Measurements from ENCODE around the gene XPO6. TPM values are rescaled to one million over a fixed set of nuclear protein-coding genes. Genes with fewer than 3 reads are reported as not detected.

Gene XPO6
- total RNA-seq, 1 experiment from 2014 or later = 98.1 TPM

DNA sequence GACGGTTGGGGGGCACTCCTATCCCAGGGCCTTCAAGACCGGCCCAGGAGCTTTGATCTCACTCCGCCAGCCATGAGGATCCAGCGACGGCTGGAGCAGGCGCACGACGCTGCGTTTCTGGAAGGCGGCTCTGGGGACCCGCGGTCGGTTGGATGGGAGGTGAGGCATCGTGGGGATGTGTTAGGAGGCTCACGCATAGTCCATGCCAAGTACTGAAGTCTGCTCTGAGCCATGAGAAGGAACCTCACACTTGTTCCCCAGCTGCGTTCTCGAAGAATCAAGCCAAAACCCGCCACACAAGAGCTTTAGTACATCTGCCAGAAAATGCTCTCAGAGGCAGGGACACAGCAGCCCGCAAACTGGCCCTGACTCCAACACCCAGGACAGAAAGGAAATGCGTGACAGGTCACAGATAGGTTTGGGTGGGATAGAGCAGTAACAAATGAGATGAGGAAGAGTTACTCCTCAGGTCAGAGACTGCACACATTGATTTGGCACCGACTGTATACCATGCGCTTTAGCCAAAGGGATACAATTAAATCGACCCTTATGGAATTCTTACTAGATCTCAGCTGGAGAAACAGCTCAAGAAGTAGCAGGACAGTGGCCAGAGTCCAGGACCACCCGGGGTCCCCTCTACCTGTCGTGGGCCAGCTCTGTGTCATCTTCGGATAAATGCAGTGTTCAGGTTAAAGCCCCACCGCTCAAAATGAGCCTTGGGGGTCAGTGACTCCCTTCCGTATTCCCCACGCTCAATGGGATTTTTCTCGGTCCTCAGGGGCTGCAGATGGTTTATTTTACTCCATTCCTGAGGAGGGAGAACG lies 141.6 kb downstream of the XPO6 start:
- no peak for DNase-seq (ENCODE audit: extremely low read depth, low read depth)

DNA sequence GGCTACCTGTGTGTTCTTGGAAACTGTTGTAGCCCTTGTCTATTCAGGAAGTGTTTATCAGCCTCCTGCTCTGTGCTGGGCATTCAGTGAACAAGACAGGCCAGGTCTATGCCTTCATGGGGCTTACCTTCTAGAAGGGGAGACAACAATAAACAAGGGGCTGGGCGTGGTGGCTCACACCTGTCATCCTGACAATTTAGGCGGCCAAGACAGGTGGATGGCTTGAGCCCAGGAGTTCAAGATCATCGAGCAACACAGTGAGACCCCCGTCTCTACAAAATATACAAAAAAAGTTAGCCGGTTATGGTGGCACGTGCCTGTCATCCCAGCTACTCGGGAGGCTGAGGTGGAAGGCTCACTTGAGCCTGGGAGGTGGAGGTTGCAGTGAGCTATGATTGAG lies 142.8 kb downstream of the XPO6 start:
- DNase-seq (ENCODE audit: extremely low read depth, low read depth) = no peak

DNA sequence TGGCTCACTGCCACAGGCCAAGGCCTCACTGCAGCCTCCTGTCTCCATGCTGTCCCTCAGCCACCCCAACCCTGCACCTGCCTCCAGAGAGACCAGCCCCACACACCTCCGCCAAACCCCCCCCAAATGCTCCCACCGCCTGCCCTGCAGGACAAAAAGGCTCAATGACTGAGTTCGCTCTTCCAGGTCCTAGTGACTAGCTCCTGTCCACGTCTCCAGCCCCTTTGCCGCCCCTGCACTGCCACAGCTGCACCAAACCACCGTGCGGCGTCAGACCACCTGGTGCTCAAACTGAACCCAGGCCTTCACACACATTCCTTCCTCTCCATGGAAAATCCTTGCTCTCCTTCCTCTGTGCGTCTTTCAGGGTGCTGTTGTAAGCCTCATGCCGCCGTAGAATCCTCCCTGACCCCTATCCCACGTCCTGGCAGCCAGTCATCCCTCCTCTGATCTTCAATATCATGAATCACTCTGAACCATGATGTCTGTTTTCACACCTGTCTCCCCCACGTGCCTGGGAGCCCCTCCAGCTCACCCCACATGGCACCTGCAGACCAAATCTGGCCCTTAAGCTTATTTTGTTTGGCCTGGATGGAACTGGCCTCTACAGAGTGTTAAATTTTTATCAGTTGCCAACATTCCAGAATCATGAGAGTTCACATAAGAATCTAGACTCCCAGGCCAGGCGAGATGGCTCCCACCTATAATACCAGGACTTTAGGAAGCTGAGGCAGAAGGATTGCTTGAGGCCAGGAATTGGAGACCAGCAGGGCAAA lies 144.0 kb downstream of the XPO6 start:
- DNase-seq (ENCODE audit: extremely low read depth, low read depth) = no peak

- DNase-seq (ENCODE audit: extremely low read depth, low read depth) = no peak
Measured at GRCh38 chr16:28064706-28065249, 147.0 kb downstream of the XPO6 start.

DNA sequence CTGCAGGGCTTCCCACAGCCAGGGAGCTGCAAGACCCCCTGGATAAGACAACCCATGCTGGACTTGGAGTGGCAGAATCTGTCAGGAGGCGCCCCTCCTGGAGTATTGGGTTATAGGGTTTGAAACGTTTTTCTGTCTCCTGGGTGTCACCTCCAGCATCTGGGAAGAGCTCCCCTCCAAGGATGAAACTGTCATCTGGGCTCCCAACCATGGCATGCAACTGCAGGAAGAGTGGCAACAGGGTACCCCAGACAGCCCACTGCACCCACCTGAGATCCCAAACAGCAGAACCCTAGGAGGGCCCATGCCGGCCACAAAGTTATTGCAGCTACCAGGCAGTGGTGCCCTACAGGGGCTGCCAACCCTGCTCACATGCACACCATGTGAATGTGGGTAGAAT lies 147.6 kb downstream of the XPO6 start:
- no peak for DNase-seq (ENCODE audit: extremely low read depth, low read depth)

DNA sequence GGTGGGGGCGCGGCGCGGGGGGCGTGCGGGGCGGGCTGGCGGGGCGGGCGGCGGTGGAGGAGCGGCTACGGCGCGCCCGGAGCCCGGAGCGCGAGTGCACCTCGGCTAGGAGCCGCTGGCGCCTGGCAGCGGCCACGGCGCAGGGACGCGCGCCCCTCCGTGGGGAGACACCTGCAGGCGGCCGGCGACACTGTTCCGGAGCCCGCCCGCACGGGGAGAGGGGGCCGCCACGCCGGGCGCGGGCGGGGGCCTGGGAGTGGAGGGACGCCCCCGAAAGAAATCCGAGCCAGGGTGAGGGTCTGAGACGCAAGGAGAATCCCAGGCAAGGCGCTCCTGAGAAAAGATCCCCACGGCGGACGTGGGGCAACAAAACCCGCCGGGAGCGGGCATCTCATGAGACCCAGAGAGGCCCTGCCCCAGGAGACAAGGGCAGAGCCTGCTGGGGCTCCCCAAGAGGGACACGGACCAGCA lies 148.1 kb downstream of the XPO6 start, which contains the start of gene GSG1L:
Gene GSG1L, minus strand, starts transcription at position 124 of the 471 bp plus-strand sequence. CDS start 290 bp downstream, outside the sequence.
- DNase-seq (ENCODE audit: extremely low read depth, low read depth) = no peak

DNA sequence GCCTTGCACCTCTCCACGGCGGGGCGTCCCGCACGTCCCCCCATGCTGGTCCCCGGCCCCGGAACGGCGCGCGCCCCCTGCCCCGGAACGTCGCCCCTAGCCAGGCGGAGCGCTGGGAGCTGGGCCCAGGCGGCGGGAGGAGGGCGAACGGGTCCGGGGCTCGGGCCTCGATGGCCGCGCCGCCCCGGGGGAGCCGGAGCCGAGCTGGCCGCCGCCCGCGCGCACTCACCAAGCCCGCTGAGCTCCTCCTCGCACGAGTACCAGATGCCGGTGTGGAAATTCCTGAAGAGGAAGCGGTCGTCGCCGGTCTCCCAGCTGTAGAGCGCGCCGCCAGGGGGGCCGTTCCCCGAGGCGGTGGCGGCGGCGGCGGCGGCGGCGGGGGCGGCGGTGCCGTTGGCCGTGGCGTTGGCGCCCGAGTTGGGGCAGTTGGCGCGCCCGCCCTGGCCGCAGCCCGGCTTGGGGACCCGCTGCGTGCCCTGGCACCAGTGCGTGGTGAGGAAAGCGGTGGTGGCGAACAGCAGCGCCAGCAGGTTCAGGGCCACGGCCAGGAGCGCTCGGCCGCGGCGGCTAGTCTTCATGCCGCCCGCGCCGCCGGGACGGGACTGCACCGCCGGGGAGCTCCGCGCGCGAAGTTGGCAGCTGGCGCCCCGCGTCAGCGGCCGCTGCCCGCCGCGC lies 148.8 kb downstream of the XPO6 start:
- no peak for DNase-seq (ENCODE audit: extremely low read depth, low read depth)

GRCh38 chr16:28062261-28062846 lies 149.4 kb downstream of the XPO6 start:
- DNase-seq (ENCODE audit: extremely low read depth, low read depth) = no peak

DNA sequence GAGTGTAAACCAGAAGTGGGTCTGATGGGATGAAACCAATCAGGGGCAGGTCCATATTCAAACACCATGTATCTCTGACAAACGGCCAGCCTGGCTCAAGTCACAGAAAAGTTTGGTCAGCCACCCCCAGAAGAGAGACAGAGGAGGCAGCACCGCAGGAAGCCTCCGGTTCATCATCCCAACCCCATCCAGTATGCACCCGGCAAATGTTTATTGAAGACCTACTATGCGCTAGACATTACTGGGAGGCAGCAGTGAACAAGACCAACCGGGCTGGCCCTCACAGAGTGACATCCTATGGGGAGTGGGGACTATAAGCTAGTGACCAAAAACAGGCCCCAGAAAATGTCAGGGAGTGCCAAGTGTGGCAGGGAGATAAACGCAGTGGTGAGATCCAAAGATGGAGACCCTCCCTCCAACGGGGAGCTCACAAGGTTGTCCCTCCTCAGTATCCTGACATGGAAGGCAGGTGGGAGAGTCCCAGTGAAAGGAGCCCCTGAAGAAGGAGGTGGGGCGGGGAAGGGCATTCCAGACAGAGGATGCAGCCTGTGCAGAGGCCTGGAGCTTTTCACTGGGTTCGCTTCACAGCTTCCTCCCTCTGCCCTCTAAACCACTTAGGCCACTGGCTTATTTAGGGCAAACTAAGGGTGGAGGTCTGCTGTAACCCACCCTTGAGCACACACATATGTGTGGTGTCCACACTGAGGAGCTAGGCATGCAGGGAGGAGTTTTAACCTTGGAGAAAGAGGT lies 150.2 kb downstream of the XPO6 start:
- DNase-seq (ENCODE audit: extremely low read depth, low read depth) = no peak

DNA sequence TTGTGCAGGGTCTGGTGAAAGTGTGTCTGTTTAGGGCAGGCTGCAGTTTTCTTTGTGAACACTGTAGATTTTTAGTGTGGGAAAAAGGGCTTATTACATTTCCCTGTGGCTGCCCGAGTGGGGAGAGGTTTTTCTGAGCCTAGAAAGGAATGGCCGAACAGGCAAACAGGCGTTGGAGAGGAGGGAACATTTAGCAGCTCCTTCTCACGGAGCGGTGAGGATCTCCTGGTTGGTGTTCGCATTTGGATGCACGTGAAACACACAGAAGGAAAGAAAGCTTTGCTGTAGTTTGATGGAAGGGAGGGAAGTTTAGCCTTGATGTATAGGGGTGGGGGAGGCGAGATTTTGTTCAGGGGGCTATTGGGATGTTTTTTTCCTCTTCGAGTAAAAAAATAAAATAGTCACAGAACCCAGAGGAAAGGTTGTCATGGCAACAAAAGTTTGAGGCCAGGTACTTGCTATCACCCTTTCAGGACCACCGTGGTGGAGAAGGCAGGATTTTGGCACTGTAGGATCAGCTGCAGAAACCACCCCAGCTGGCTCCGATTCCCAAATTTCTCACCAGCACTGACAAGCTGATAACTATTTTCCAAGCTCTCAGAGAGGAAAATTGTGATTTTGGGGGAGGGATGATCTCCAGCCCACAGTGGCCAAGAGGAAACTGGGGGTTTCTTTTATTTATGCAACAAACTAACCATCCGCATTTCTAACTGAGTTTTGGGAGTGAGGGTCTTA lies 151.8 kb downstream of the XPO6 start:
- no peak for DNase-seq (ENCODE audit: extremely low read depth, low read depth)

DNA sequence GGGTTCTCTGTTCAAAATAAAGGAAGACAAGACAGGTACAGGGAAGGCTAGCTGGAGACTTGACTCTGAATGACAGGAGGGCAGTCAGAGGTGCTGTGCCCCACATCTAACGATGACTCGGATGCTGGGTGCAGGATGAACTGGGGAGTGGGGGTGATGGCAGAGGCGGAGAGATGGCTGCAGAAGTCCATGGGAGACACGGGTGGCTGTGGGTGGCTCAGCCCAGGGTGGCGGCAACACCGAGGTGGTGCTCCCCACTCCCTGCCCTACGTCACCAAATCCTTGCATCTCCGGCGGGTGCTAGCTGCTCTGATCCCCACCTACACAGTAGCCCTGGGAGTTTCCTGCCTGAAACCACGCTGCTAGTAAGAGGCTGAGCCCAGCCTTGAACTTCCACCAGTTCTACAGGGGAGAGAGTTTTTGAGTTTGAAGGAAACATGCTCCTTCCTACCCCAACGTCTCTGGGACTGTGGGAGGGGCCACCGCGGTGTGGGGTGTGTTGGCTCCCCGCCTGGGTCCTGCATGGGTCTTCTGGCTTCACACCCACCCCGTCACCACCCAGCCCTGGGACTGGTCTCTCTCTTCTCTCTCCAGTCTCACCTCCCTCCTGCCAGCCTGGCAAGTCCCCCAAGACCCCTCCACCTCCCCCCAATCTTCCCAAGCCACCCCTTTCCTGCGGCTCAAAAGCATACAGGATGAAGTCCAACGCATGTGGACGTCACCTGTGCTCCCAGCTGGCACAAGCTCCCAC lies 152.8 kb downstream of the XPO6 start:
- DNase-seq (ENCODE audit: extremely low read depth, low read depth) = no peak

DNA sequence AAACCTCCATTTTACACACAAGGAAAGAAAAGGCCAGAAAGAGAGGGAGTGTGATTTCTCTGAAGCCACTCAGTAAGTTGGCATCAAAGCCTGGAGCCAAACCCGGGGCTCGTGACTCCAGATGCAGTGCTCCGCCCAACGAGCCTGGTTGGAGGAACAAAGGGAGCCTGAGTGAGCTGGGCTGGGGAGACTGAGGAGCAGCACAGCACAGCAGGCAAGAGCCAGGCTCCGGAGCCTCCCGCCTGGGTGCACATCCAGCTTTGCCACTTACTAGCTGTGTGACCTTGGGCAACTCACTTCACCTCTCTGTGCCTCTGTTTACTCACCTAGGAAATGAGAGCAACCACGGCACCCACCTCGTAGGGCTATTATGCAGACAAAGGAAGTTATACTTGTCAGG lies 153.8 kb downstream of the XPO6 start:
- DNase-seq (ENCODE audit: extremely low read depth, low read depth) = no peak

DNA sequence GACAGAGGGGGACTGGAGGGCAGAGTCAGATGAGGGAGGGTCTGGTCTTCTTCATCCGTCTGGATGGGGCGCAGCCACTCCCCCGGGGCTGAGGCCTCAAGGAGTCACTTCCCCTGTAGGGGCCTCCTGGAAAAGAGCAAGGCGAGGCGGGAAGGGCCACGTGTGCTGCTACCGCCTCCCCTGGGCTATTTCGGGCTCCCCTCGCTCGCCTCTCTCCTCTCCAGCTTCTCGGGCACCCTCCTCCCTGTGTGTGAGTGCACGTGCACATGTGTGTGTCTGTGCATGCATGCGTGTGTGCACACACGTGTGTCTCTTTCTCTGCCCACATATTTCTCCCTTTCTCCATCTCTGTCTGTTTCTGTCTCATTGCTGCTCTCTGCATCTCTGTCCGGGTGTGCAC lies 158.3 kb downstream of the XPO6 start:
- DNase-seq (ENCODE audit: extremely low read depth, low read depth) = no peak

DNA sequence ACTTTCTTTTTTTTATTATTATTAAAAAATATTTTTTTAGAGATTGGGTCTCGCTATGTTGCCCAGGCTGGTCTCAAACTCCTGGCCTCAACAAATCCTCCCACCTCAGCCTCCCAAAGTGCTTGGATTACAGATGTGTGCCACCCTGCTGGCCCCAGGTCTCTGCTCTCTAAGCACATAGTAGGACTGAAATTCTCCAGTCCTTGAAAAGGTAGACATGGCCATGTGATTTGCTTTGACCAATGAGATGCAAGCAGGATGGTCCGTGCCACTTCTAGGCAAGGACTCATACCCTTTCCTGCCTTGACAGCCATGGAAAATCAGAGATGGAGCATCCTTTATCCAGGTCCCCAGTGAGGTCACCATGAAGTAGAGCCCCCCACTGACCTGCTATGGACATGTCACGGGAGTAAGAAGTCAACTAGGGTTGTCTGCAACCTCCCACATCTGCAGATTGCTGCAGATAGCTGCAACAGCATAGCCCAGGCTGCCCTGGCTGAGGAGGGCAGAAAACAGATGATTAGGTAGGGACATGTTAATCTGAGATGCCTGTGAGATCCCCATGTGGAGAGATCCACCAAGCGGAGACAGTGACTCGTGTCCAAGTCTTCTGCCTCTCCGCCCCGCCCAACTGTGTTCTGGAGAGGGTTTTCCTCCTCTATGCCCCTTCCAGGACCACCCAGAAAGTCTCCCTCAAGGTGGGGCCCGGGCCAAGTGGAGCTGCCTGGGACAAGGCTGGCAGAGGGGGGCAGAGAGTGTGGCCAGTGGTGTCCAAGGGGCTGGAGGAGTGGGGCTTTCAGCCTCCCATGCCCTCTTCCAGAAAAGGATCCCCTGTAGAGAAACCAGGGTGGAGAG lies 159.3 kb downstream of the XPO6 start:
- DNase-seq (ENCODE audit: extremely low read depth, low read depth) = no peak

GRCh38 chr16:28051486-28051885 lies 160.3 kb downstream of the XPO6 start:
- DNase-seq (ENCODE audit: extremely low read depth, low read depth) = no peak

Measured in NCI-H460 (cell line).